ENCODE measurements around the gene RAB11A. TPM values are rescaled to one million over a fixed set of nuclear protein-coding genes. Genes with fewer than 3 reads are reported as not detected.

The RAB11A gene
- total and polyA plus RNA-seq, 2 donors (not counting 1 experiment from before 2014, with no cell fraction given), result 56.8 to 501 TPM

- peak overlapping the region; percentile 64 for H2AFZ ChIP-seq (ENCODE audit: low read length)
- no peaks in the 10 kb centered on the region for H3K9me3 ChIP-seq (ENCODE audit: control insufficient read depth, insufficient read depth, low read depth, low read length)
- no peaks in the 10 kb centered on the region for H3K27me3 ChIP-seq (ENCODE audit: control insufficient read depth, insufficient read depth, low read length)
- peak overlapping the region in 1 of 4 experiments; percentile 34 for H3K4me3 ChIP-seq (replicated peaks in 1 of 4; ENCODE audit: control extremely low read depth in 1 of 4, insufficient read depth in 1 of 4, low read depth in 3 of 4, low read length in 4 of 4)
- H3K4me1 ChIP-seq (ENCODE audit: control insufficient read depth, extremely low read depth, insufficient read depth, low read length), result peaks cover 6% of the 10 kb centered on the region
- H3K4me2 ChIP-seq (ENCODE audit: extremely low read depth, insufficient read depth, low read length), result peak overlapping the region; percentile 79
- TF ChIP-seq EZH2 (IDR thresholded peaks at IDR 0.05; ENCODE audit: low read length, missing control alignments) (no peak), CTCF (conservative IDR thresholded peaks at IDR 0.05 in 1 of 2, IDR thresholded peaks at IDR 0.05 in 1 of 2; ENCODE audit: low read depth in 1 of 2, low read length in 2 of 2) (peak; percentile 18 to 19)
- no peaks in the 10 kb centered on the region for H4K20me1 ChIP-seq (ENCODE audit: control insufficient read depth, extremely low read depth, insufficient read depth, low read length)
- peak overlapping the region; percentile 36 for H3K27ac ChIP-seq (ENCODE audit: insufficient read depth, low read length)
- no peak overlapping the region for H3K9ac ChIP-seq (ENCODE audit: insufficient read depth, low read length)
- peak; percentile 88 to 91 for DNase-seq (ENCODE audit: low read depth in 2 of 2)
- no peaks in the 10 kb centered on the region for H3K79me2 ChIP-seq (ENCODE audit: control insufficient read depth, insufficient read depth, low read length)
- H3K36me3 ChIP-seq (ENCODE audit: control insufficient read depth, insufficient read depth, low read length), result no peaks in the 10 kb centered on the region
These were observed 36.5 kb upstream of the RAB11A start for GRCh38 chr15:65832549-65833364.

- H3K4me2 ChIP-seq (ENCODE audit: extremely low read depth, insufficient read depth, low read length), result no peak overlapping the region
- H3K36me3 ChIP-seq (ENCODE audit: control insufficient read depth, insufficient read depth, low read length), result no peaks in the 10 kb centered on the region
- no peaks in the 10 kb centered on the region for H3K9me3 ChIP-seq (ENCODE audit: control insufficient read depth, insufficient read depth, low read depth, low read length)
- H3K27me3 ChIP-seq (ENCODE audit: control insufficient read depth, insufficient read depth, low read length), result no peaks in the 10 kb centered on the region
- no peaks in the 10 kb centered on the region for H3K79me2 ChIP-seq (ENCODE audit: control insufficient read depth, insufficient read depth, low read length)
- no peak overlapping the region for H3K9ac ChIP-seq (ENCODE audit: insufficient read depth, low read length)
- DNase-seq (ENCODE audit: low read depth in 2 of 2), result no peak
- peak overlapping the region; percentile 0 for H2AFZ ChIP-seq (ENCODE audit: low read length)
- peaks cover 6% of the 10 kb centered on the region for H3K4me1 ChIP-seq (ENCODE audit: control insufficient read depth, extremely low read depth, insufficient read depth, low read length)
- TF ChIP-seq CTCF (conservative IDR thresholded peaks at IDR 0.05 in 1 of 2, IDR thresholded peaks at IDR 0.05 in 1 of 2; ENCODE audit: low read depth in 1 of 2, low read length in 2 of 2), result no peak
- no peak for TF ChIP-seq EZH2 (IDR thresholded peaks at IDR 0.05; ENCODE audit: low read length, missing control alignments)
- H3K27ac ChIP-seq (ENCODE audit: insufficient read depth, low read length), result no peak overlapping the region
- no peaks in the 10 kb centered on the region for H4K20me1 ChIP-seq (ENCODE audit: control insufficient read depth, extremely low read depth, insufficient read depth, low read length)
- no peak overlapping the region for H3K4me3 ChIP-seq (replicated peaks in 1 of 4; ENCODE audit: control extremely low read depth in 1 of 4, insufficient read depth in 1 of 4, low read depth in 3 of 4, low read length in 4 of 4)
These were observed 35.6 kb upstream of the RAB11A start for GRCh38 chr15:65833501-65834205.

GRCh38 chr15:65834603-65835282 is 34.5 kb upstream of the RAB11A start:
- H3K79me2 ChIP-seq (ENCODE audit: control insufficient read depth, insufficient read depth, low read length), result no peaks in the 10 kb centered on the region
- no peak overlapping the region for H2AFZ ChIP-seq (ENCODE audit: low read length)
- no peak overlapping the region for H3K27ac ChIP-seq (ENCODE audit: insufficient read depth, low read length)
- H3K4me1 ChIP-seq (ENCODE audit: control insufficient read depth, extremely low read depth, insufficient read depth, low read length), result peaks cover 6% of the 10 kb centered on the region
- H3K4me3 ChIP-seq (replicated peaks in 1 of 4; ENCODE audit: control extremely low read depth in 1 of 4, insufficient read depth in 1 of 4, low read depth in 3 of 4, low read length in 4 of 4), result no peak overlapping the region
- H4K20me1 ChIP-seq (ENCODE audit: control insufficient read depth, extremely low read depth, insufficient read depth, low read length), result no peaks in the 10 kb centered on the region
- no peaks in the 10 kb centered on the region for H3K36me3 ChIP-seq (ENCODE audit: control insufficient read depth, insufficient read depth, low read length)
- no peak overlapping the region for H3K4me2 ChIP-seq (ENCODE audit: extremely low read depth, insufficient read depth, low read length)
- H3K27me3 ChIP-seq (ENCODE audit: control insufficient read depth, insufficient read depth, low read length), result no peaks in the 10 kb centered on the region
- no peak for TF ChIP-seq EZH2 (IDR thresholded peaks at IDR 0.05; ENCODE audit: low read length, missing control alignments)
- no peak for TF ChIP-seq CTCF (conservative IDR thresholded peaks at IDR 0.05 in 1 of 2, IDR thresholded peaks at IDR 0.05 in 1 of 2; ENCODE audit: low read depth in 1 of 2, low read length in 2 of 2)
- H3K9ac ChIP-seq (ENCODE audit: insufficient read depth, low read length), result no peak overlapping the region
- DNase-seq (ENCODE audit: low read depth in 2 of 2), result no peak
- H3K9me3 ChIP-seq (ENCODE audit: control insufficient read depth, insufficient read depth, low read depth, low read length), result no peaks in the 10 kb centered on the region

All from fibroblast of lung (primary cell).